Measurements from ENCODE around the gene ASCL2.

The ASCL2 gene

DNA sequence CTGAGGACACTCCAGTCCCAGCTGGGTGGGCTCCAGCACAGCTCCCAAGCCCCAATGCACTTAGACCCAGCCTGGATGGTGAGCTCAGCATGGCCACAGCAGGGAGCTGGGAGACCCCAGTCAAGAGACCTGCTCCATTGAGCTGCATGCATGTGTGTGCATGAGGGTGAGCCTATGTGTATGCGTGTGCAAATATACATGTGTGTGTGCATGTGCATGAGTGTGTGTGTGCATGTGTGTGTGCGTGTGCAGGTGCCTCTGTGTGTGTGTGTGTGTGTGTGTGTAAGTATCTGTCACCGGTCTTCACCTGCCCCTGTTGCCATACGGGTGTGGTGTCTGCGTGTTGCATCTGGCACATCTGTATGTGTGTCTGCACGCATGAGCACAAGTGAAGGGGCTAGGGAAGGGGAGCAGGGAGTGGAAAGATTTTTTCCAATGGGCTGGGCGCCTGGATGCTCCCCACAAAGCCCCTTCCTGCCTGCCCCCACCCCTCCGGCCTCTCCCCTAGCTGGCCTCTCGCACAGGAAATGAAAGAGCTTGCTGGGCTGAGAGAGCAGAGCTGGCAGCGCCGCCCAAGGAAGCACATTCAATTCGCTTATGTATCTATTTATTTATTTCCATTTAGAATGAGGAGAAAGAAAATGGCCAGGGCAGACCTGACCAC is 35.5 kb upstream of the ASCL2 start:
- Histone ChIP-seq H3K4me3 (ENCODE audit: low read depth, low read length) (no peak overlapping the region), H3K27ac (no peak overlapping the region), H3K36me3 (no peaks in the 10 kb centered on the region), H3K27me3 (ENCODE audit: insufficient read depth, low read depth, severe bottlenecking) (no peaks in the 10 kb centered on the region), H3K9me3 (ENCODE audit: severe bottlenecking) (no peaks in the 10 kb centered on the region)
- no peak for DNase-seq
- TF ChIP-seq CTCF (IDR thresholded peaks at IDR 0.05; ENCODE audit: low read depth, low read length): no peak

DNA sequence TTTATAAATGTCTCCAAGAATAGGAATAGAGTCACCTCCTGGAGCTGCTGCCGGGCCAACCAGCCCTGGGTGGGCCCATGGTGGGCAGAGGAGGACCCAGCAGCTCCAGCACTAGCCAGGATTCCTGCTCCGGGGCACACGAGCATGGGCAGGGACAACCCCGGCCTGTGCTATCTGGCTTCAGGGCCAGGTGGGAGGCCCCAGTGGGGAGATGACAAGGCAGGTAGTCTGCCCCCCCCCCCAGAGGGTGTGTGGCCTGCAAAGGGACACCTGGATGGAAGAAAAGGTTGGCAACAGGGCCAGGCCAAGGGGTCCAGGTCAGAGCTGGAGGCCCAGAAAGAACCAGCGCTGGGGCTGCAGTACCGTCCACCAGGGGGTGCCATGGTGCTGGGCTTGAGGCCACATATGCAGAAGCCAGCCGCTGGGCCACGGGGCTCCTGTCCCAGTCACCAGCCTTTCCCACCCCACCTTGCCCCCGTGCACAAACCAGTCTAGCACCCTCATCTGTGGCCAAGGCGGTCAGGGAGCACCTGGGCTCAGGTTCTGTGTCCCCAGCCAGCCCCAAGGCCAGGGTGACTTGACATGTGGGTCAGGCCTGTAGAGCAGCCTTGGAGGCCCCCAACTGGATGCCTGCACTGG is 34.9 kb upstream of the ASCL2 start:
- H3K4me3 ChIP-seq (ENCODE audit: low read depth, low read length): no peak overlapping the region
- H3K27ac ChIP-seq: no peak overlapping the region
- peak; percentile 78 for DNase-seq
- no peaks in the 10 kb centered on the region for H3K36me3 ChIP-seq
- peak; percentile 94 for TF ChIP-seq CTCF (IDR thresholded peaks at IDR 0.05; ENCODE audit: low read depth, low read length)
- no peaks in the 10 kb centered on the region for H3K27me3 ChIP-seq (ENCODE audit: insufficient read depth, low read depth, severe bottlenecking)
- no peaks in the 10 kb centered on the region for H3K9me3 ChIP-seq (ENCODE audit: severe bottlenecking)

- no peak overlapping the region for H3K27ac ChIP-seq
- H3K27me3 ChIP-seq (ENCODE audit: insufficient read depth, low read depth, severe bottlenecking): no peaks in the 10 kb centered on the region
- DNase-seq: peak; percentile 4
- no peak overlapping the region for H3K4me3 ChIP-seq (ENCODE audit: low read depth, low read length)
- no peaks in the 10 kb centered on the region for H3K9me3 ChIP-seq (ENCODE audit: severe bottlenecking)
- no peak for TF ChIP-seq CTCF (IDR thresholded peaks at IDR 0.05; ENCODE audit: low read depth, low read length)
- H3K36me3 ChIP-seq: no peaks in the 10 kb centered on the region
Measured at GRCh38 chr11:2304506-2305139, 34.2 kb upstream of the ASCL2 start.

GRCh38 chr11:2303627-2304505 is 33.5 kb upstream of the ASCL2 start:
- no peaks in the 10 kb centered on the region for H3K36me3 ChIP-seq

More at GRCh38 chr11:2303627-2304505, 33.5 kb upstream of the ASCL2 start:
- H3K27ac ChIP-seq: no peak overlapping the region
- H3K9me3 ChIP-seq (ENCODE audit: severe bottlenecking): no peaks in the 10 kb centered on the region
- no peaks in the 10 kb centered on the region for H3K27me3 ChIP-seq (ENCODE audit: insufficient read depth, low read depth, severe bottlenecking)
- no peak for TF ChIP-seq CTCF (IDR thresholded peaks at IDR 0.05; ENCODE audit: low read depth, low read length)
- DNase-seq: peak; percentile 5
- no peak overlapping the region for H3K4me3 ChIP-seq (ENCODE audit: low read depth, low read length)
